GM21423 (cell line): ENCODE results near the gene CD84.
"Not testable (repeated sequence)": the region's sequence is repeated elsewhere in the genome, so short reads cannot be mapped to it uniquely, and the experiment has no call there.

ENCODE experiments used
- ATAC-seq: cut with Tn5 transposase; IDR thresholded peaks from one replicate; pipeline ENCODE4 v1.9.1; 2021; ENCODE audit warnings: mild to moderate bottlenecking, moderate library complexity; ENCODE audit not compliant: unreplicated experiment

Gene CD84

GRCh38 chr1:160544647-160545046 lies 34.6 kb downstream of the CD84 start:
- no peak for ATAC-seq

- ATAC-seq, result no peak
Measured at GRCh38 chr1:160542303-160542945, 36.9 kb downstream of the CD84 start.

GRCh38 chr1:160541622-160542302 lies 37.5 kb downstream of the CD84 start:
- ATAC-seq, result no peak

GRCh38 chr1:160540859-160541233 lies 38.5 kb downstream of the CD84 start:
- no peak for ATAC-seq

GRCh38 chr1:160539990-160540858 lies 39.1 kb downstream of the CD84 start:
- peak; percentile 94 for ATAC-seq

GRCh38 chr1:160539684-160539989 lies 39.7 kb downstream of the CD84 start:
- no peak for ATAC-seq

GRCh38 chr1:160538985-160539651 lies 40.2 kb downstream of the CD84 start:
- ATAC-seq, result no peak

GRCh38 chr1:160537714-160538665 lies 41.3 kb downstream of the CD84 start:
- no peak for ATAC-seq

- ATAC-seq, result no peak
Measured at GRCh38 chr1:160534823-160535605, 44.3 kb downstream of the CD84 start.

GRCh38 chr1:160532557-160532813 lies 46.8 kb downstream of the CD84 start:
- ATAC-seq, result not testable (repeated sequence)

- ATAC-seq, result not testable (repeated sequence)
Measured at GRCh38 chr1:160531809-160532556, 47.3 kb downstream of the CD84 start.

- not testable (repeated sequence) for ATAC-seq
Measured at GRCh38 chr1:160529401-160529952, 49.8 kb downstream of the CD84 start.

- ATAC-seq, result not testable (repeated sequence)
Measured at GRCh38 chr1:160523789-160524188, 55.5 kb downstream of the CD84 start.

- ATAC-seq, result peak; percentile 41
Measured at GRCh38 chr1:160522622-160523345, 56.5 kb downstream of the CD84 start, which contains the start of gene SLAMF6. Gene SLAMF6, minus strand, starts transcription at chr1:160523255. Its CDS starts 63 bp downstream, at chr1:160523192.

- no peak for ATAC-seq
Measured at GRCh38 chr1:160522136-160522535, 57.2 kb downstream of the CD84 start.

- no peak for ATAC-seq
Measured at GRCh38 chr1:160521554-160521953, 57.7 kb downstream of the CD84 start.

GRCh38 chr1:160520999-160521398 lies 58.3 kb downstream of the CD84 start:
- peak; percentile 36 for ATAC-seq

- no peak for ATAC-seq
Measured at GRCh38 chr1:160520582-160520981, 58.7 kb downstream of the CD84 start.
